RWPE2 (cell line): ENCODE data around the gene ZFP57.

ENCODE experiments used
- ATAC-seq: fragments of 200-7000 bp; cut with Tn5 transposase; 3 replicates; pipeline ENCODE4 v1.9.1; 2021; ENCODE audit warnings: low read depth
- DNase-seq: peaks from one replicate; pipeline ENCODE4 v3.0.0-alpha.2; 2020; ENCODE audit warnings: low spot score
- H3K27ac ChIP-seq: fragments of 450-650 bp; 2 replicates; pipeline ENCODE4 v1.5.1; 2017; ENCODE audit warnings: mild to moderate bottlenecking; ENCODE audit not compliant: poor library complexity, severe bottlenecking
- H3K27me3 ChIP-seq: fragments of 250-450 bp; sonication (Bioruptor Pico); 2 replicates; pipeline ENCODE4 v1.5.1; 2021; ENCODE audit warnings: mild to moderate bottlenecking, moderate library complexity; ENCODE audit not compliant: insufficient read depth, poor library complexity, severe bottlenecking
- H3K36me3 ChIP-seq: fragments of 250-450 bp; sonication (Bioruptor Pico); 2 replicates; pipeline ENCODE4 v1.5.1; 2020; ENCODE audit warnings: low read depth, mild to moderate bottlenecking, moderate library complexity
- H3K4me1 ChIP-seq: fragments of 250-450 bp; sonication (Bioruptor Pico); 2 replicates; pipeline ENCODE4 v1.5.1; 2021; ENCODE audit warnings: mild to moderate bottlenecking, moderate library complexity; ENCODE audit not compliant: insufficient read depth, poor library complexity, severe bottlenecking
- H3K4me3 ChIP-seq: fragments of 250-450 bp; sonication (Bioruptor Pico); 2 replicates; pipeline ENCODE4 v1.5.1; 2021; ENCODE audit warnings: mild to moderate bottlenecking, moderate library complexity; ENCODE audit not compliant: severe bottlenecking
- H3K9me3 ChIP-seq: fragments of 250-450 bp; sonication (Bioruptor Pico); 2 replicates; pipeline ENCODE4 v1.5.1; 2021; ENCODE audit warnings: mild to moderate bottlenecking, moderate library complexity; ENCODE audit not compliant: severe bottlenecking
- CTCF ChIP-seq: fragments of 450-650 bp; IDR thresholded peaks from one replicate; pipeline ENCODE4 v1.5.1; 2017; ENCODE audit warnings: mild to moderate bottlenecking, moderate library complexity; ENCODE audit not compliant: poor library complexity, severe bottlenecking

ZFP57 gene

GRCh38 chr6:29628419-29629281, 52.3 kb downstream of the ZFP57 start:
- ATAC-seq = peak; percentile 57
- Histone ChIP-seq H3K27ac (peak overlapping the region; percentile 36), H3K27me3 (no peaks in the 10 kb centered on the region), H3K9me3 (no peaks in the 10 kb centered on the region), H3K4me1 (peaks cover 3% of the 10 kb centered on the region), H3K36me3 (peaks cover 2% of the 10 kb centered on the region; the same call in 1 of the 2 replicates), H3K4me3 (peak overlapping the region; percentile 43)
- DNase-seq = peak; percentile 79
- TF ChIP-seq CTCF = peak; percentile 78

GRCh38 chr6:29627755-29628418, 53.1 kb downstream of the ZFP57 start:
- Histone ChIP-seq H3K27ac (peak overlapping the region; percentile 36), H3K4me3 (peak overlapping the region; percentile 43), H3K9me3 (no peaks in the 10 kb centered on the region), H3K36me3 (peaks cover 6% of the 10 kb centered on the region; the same call in 1 of the 2 replicates), H3K27me3 (no peaks in the 10 kb centered on the region), H3K4me1 (peaks cover 3% of the 10 kb centered on the region)
- ATAC-seq = peak; percentile 20
- TF ChIP-seq CTCF = no peak
- DNase-seq = no peak

- no peaks in the 10 kb centered on the region for H3K9me3 ChIP-seq
- TF ChIP-seq CTCF = no peak
- peak overlapping the region; percentile 43 for H3K4me3 ChIP-seq
- no peak for DNase-seq
- no peak overlapping the region for H3K27ac ChIP-seq
- no peaks in the 10 kb centered on the region for H3K27me3 ChIP-seq
- peaks cover 8% of the 10 kb centered on the region for H3K36me3 ChIP-seq
- H3K4me1 ChIP-seq = peaks cover 3% of the 10 kb centered on the region
- ATAC-seq = no peak
Measured at GRCh38 chr6:29626948-29627754, 53.8 kb downstream of the ZFP57 start.

- peaks cover 24% of the 10 kb centered on the region for H3K36me3 ChIP-seq
- DNase-seq (no peak), ATAC-seq (no peak)
- no peaks in the 10 kb centered on the region for H3K9me3 ChIP-seq
- H3K27ac ChIP-seq = no peak overlapping the region
- H3K27me3 ChIP-seq = no peaks in the 10 kb centered on the region
- peaks cover 3% of the 10 kb centered on the region for H3K4me1 ChIP-seq
- TF ChIP-seq CTCF = no peak
- no peak overlapping the region for H3K4me3 ChIP-seq
Measured at GRCh38 chr6:29625337-29625930, 55.5 kb downstream of the ZFP57 start.
